Smooth muscle cell (in vitro differentiated cells): Measurements from ENCODE around the gene ZFAND3. TPM values are rescaled to one million over a fixed set of nuclear protein-coding genes. Genes with fewer than 3 reads are reported as not detected.

ENCODE experiments used
- DNase-seq: peaks from one replicate; lab custom pipeline; 2025; ENCODE audit not compliant: unreplicated experiment; lab: John Stamatoyannopoulos, UW
- H2AFZ ChIP-seq: fragments of 200-600 bp; sonication (generic); 2 replicates; pipeline ENCODE4 v1.6.0; 2016; ENCODE audit warnings: antibody characterized with exemption, low read depth, mild to moderate bottlenecking
- H3F3A ChIP-seq: fragments of 200-600 bp; sonication (generic); 2 replicates; pipeline ENCODE4 v1.6.0; 2017; ENCODE audit warnings: antibody characterized with exemption, low read depth
- H3K27ac ChIP-seq: fragments of 200-600 bp; sonication (generic); 2 replicates; pipeline ENCODE4 v1.5.1; 2016; ENCODE audit warnings: low read depth, mild to moderate bottlenecking
- H3K27me3 ChIP-seq: fragments of 200-600 bp; sonication (generic); 2 replicates; pipeline ENCODE4 v1.6.1; 2016; ENCODE audit warnings: low read depth, mild to moderate bottlenecking
- H3K36me3 ChIP-seq: fragments of 200-600 bp; sonication (generic); 2 replicates; pipeline ENCODE4 v1.5.1; 2016; ENCODE audit warnings: low read depth
- H3K4me1 ChIP-seq: fragments of 200-600 bp; sonication (generic); 2 replicates; pipeline ENCODE4 v1.5.1; 2016; ENCODE audit warnings: low read depth
- H3K4me2 ChIP-seq: fragments of 200-600 bp; sonication (generic); 2 replicates; pipeline ENCODE4 v1.6.0; 2016; ENCODE audit warnings: mild to moderate bottlenecking
- H3K4me3 ChIP-seq: fragments of 200-600 bp; sonication (generic); 2 replicates; pipeline ENCODE4 v1.5.1; 2016; ENCODE audit warnings: mild to moderate bottlenecking
- H3K79me2 ChIP-seq: fragments of 200-600 bp; sonication (generic); 2 replicates; pipeline ENCODE4 v1.6.0; 2016; ENCODE audit warnings: low read depth, mild to moderate bottlenecking
- H3K9ac ChIP-seq: fragments of 200-600 bp; sonication (generic); 2 replicates; pipeline ENCODE4 v1.6.0; 2016; ENCODE audit warnings: low read depth
- H3K9me3 ChIP-seq: fragments of 200-600 bp; sonication (generic); replicated peaks from 2 replicates; pipeline ENCODE4 v1.5.1; 2016; ENCODE audit warnings: low read depth
- H4K20me1 ChIP-seq: fragments of 200-600 bp; sonication (generic); 2 replicates; pipeline ENCODE4 v1.6.0; 2016; ENCODE audit warnings: low read depth
- CTCF ChIP-seq: fragments of 200-600 bp; sonication (generic); IDR thresholded peaks from 2 replicates; pipeline ENCODE4 v1.5.1; 2017; ENCODE audit warnings: borderline replicate concordance, mild to moderate bottlenecking, antibody characterized with exemption; ENCODE audit not compliant: insufficient read depth, poor library complexity, severe bottlenecking
- WGBS: methylation state at CpG from one replicate; pipeline ENCODE4 v1.1.7; 2016; ENCODE audit warnings: low lambda C conversion rate; 5-methylcytosine and 5-hydroxymethylcytosine counted together
- polyA plus RNA-seq: library from polyadenylated mRNA; unstranded; fragments of >200 nt; fragmentation: Nextera tagmentation; extraction: Ambion mirVana; gene quantifications from 2 replicates; pipeline ENCODE4 v1.2.1, GENCODE V29; 2016
- total RNA-seq: library from RNA; depleted of rRNA; stranded (reverse); fragments of >200 nt; gene quantifications from 2 replicates; pipeline ENCODE4 v1.2.3, GENCODE V29; 2014

ZFAND3 gene
- total and polyA plus RNA-seq, 2 experiments from 2014 or later = 27.6 to 40.5 TPM

- no peak overlapping the region for H3K4me3 ChIP-seq
- no peak for TF ChIP-seq CTCF
- H3K36me3 ChIP-seq = no peaks in the 10 kb centered on the region
- H2AFZ ChIP-seq = no peak overlapping the region
- H3K4me1 ChIP-seq = peaks cover 16% of the 10 kb centered on the region
- peaks cover 99% of the 10 kb centered on the region for H4K20me1 ChIP-seq
- H3K4me2 ChIP-seq = no peak overlapping the region
- H3F3A ChIP-seq = peaks cover 5% of the 10 kb centered on the region
- H3K27ac ChIP-seq = peak overlapping the region; percentile 21
- H3K9me3 ChIP-seq = no peaks in the 10 kb centered on the region
- H3K9ac ChIP-seq = peak overlapping the region; percentile 6
- peaks cover 99% of the 10 kb centered on the region for H3K79me2 ChIP-seq
- WGBS = 96% methylated on average over 2 of the region's 2 CpGs
- H3K27me3 ChIP-seq = no peaks in the 10 kb centered on the region
- no peak for DNase-seq
Measured at GRCh38 chr6:37872373-37872745, 52.8 kb downstream of the ZFAND3 start.

- no peak for TF ChIP-seq CTCF
- H4K20me1 ChIP-seq = peaks cover 99% of the 10 kb centered on the region
Measured at GRCh38 chr6:37874726-37875125, 55.2 kb downstream of the ZFAND3 start.

GRCh38 chr6:37875561-37876309 lies 56.2 kb downstream of the ZFAND3 start:
- TF ChIP-seq CTCF = no peak
- peaks cover 98% of the 10 kb centered on the region for H3K79me2 ChIP-seq
- H3K4me1 ChIP-seq = peaks cover 3% of the 10 kb centered on the region
- no peak overlapping the region for H3K27ac ChIP-seq
- peaks cover 99% of the 10 kb centered on the region for H4K20me1 ChIP-seq
- no peak overlapping the region for H3K9ac ChIP-seq
- no peaks in the 10 kb centered on the region for H3K27me3 ChIP-seq
- 96% methylated on average over 5 of the region's 5 CpGs for WGBS
- H3K4me2 ChIP-seq = no peak overlapping the region
- no peaks in the 10 kb centered on the region for H3K9me3 ChIP-seq
- no peaks in the 10 kb centered on the region for H3K36me3 ChIP-seq
- peaks cover 8% of the 10 kb centered on the region for H3F3A ChIP-seq
- no peak overlapping the region for H3K4me3 ChIP-seq
- no peak overlapping the region for H2AFZ ChIP-seq
- no peak for DNase-seq

More at GRCh38 chr6:37874726-37875125, 55.2 kb downstream of the ZFAND3 start:
- Histone ChIP-seq H3K36me3 (no peaks in the 10 kb centered on the region), H3K27me3 (no peaks in the 10 kb centered on the region), H2AFZ (no peak overlapping the region), H3K4me3 (no peak overlapping the region), H3F3A (peaks cover 3% of the 10 kb centered on the region), H3K9me3 (no peaks in the 10 kb centered on the region), H3K4me1 (peaks cover 3% of the 10 kb centered on the region), H3K79me2 (peaks cover 99% of the 10 kb centered on the region), H3K27ac (no peak overlapping the region), H3K9ac (no peak overlapping the region), H3K4me2 (no peak overlapping the region)
- DNase-seq = no peak
- WGBS = 61% methylated on average over 3 of the region's 3 CpGs

DNA sequence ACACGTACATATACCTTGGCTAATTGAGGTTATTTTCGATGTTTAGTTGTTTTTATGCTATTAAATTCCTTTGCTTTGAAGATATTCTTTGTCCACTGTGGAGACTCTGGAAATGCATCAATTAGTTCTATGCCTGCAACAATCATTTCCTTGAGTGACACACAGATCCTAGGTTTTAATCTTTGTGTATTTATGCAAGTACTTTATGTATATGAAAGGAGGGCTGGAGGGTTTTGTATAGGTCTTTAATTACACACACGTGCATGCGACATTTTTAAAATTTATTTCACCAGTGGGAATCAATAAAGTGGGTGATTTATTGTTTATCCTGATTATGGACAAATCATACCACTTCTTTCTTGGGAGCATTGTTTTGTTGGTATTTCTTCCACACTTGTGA lies 57.3 kb downstream of the ZFAND3 start:
- DNase-seq = no peak
- WGBS = 92% methylated on average over 4 of the region's 4 CpGs
- no peak overlapping the region for H3K4me3 ChIP-seq
- no peak overlapping the region for H3K27ac ChIP-seq
- peaks cover 8% of the 10 kb centered on the region for H3K4me1 ChIP-seq
- no peak for TF ChIP-seq CTCF
- H3K9ac ChIP-seq = no peak overlapping the region
- H3K79me2 ChIP-seq = peaks cover 97% of the 10 kb centered on the region
- no peaks in the 10 kb centered on the region for H3K9me3 ChIP-seq
- H3K4me2 ChIP-seq = peak overlapping the region; percentile 46
- no peak overlapping the region for H2AFZ ChIP-seq
- peaks cover 13% of the 10 kb centered on the region for H3F3A ChIP-seq
- H3K27me3 ChIP-seq = no peaks in the 10 kb centered on the region
- no peaks in the 10 kb centered on the region for H3K36me3 ChIP-seq
- peaks cover 99% of the 10 kb centered on the region for H4K20me1 ChIP-seq
